Measurements from ENCODE around the gene SEMA4F. TPM values are rescaled to one million over a fixed set of nuclear protein-coding genes. Genes with fewer than 3 reads are reported as not detected.

SEMA4F gene
- total RNA-seq, 4 donors from 2014 or later = 6.7 to 22.3 (median 11.2) TPM

GRCh38 chr2:74704216-74704615, 50.2 kb downstream of the SEMA4F start:
- DNase-seq (ENCODE audit: low spot score in 2 of 2) = no peak
- H3K27me3 ChIP-seq = no peaks in the 10 kb centered on the region
- TF ChIP-seq POLR2A (IDR thresholded peaks at IDR 0.05) (no peak), CTCF (IDR thresholded peaks at IDR 0.05) (no peak), EP300 (IDR thresholded peaks at IDR 0.05) (no peak)
- no peak overlapping the region for H3K4me3 ChIP-seq
- 88 to 89% methylated on average over 2 of the region's 2 CpGs for WGBS, 2 donors
- H3K9me3 ChIP-seq = no peaks in the 10 kb centered on the region
- peaks cover 0 to 18% (median 0%) of the 10 kb centered on the region in 3 donors for H3K36me3 ChIP-seq
- H3K4me1 ChIP-seq = no peaks in the 10 kb centered on the region
- no peak overlapping the region for H3K27ac ChIP-seq

GRCh38 chr2:74706741-74707140, 52.7 kb downstream of the SEMA4F start:
- Histone ChIP-seq H3K27me3 (no peaks in the 10 kb centered on the region), H3K4me3 (no peak overlapping the region), H3K36me3 (peaks cover 0 to 2% (median 0%) of the 10 kb centered on the region in 3 donors), H3K4me1 (no peaks in the 10 kb centered on the region), H3K9me3 (no peaks in the 10 kb centered on the region), H3K27ac (no peak overlapping the region)
- DNase-seq (ENCODE audit: low spot score in 2 of 2) = no peak
- TF ChIP-seq CTCF (IDR thresholded peaks at IDR 0.05) (no peak), POLR2A (IDR thresholded peaks at IDR 0.05) (no peak), EP300 (IDR thresholded peaks at IDR 0.05) (no peak)

GRCh38 chr2:74707837-74708236, 53.8 kb downstream of the SEMA4F start:
- 76 to 88% methylated on average over 3 of the region's 3 CpGs for WGBS, 2 donors
- TF ChIP-seq POLR2A (IDR thresholded peaks at IDR 0.05) (no peak), EP300 (IDR thresholded peaks at IDR 0.05) (no peak), CTCF (IDR thresholded peaks at IDR 0.05) (no peak)
- no peak for DNase-seq (ENCODE audit: low spot score in 2 of 2)

GRCh38 chr2:74708296-74708695, 54.2 kb downstream of the SEMA4F start:
- TF ChIP-seq POLR2A (IDR thresholded peaks at IDR 0.05) (no peak), EP300 (IDR thresholded peaks at IDR 0.05) (no peak), CTCF (IDR thresholded peaks at IDR 0.05) (no peak)
- H3K36me3 ChIP-seq = no peaks in the 10 kb centered on the region
- DNase-seq (ENCODE audit: low spot score in 2 of 2) = no peak
- H3K9me3 ChIP-seq = no peaks in the 10 kb centered on the region
- H3K27ac ChIP-seq = no peak overlapping the region
- H3K27me3 ChIP-seq = no peaks in the 10 kb centered on the region
- H3K4me3 ChIP-seq = no peak overlapping the region
- H3K4me1 ChIP-seq = no peaks in the 10 kb centered on the region

More at GRCh38 chr2:74707837-74708236, 53.8 kb downstream of the SEMA4F start:
- no peak overlapping the region for H3K27ac ChIP-seq
- H3K27me3 ChIP-seq = no peaks in the 10 kb centered on the region
- no peaks in the 10 kb centered on the region for H3K9me3 ChIP-seq
- no peaks in the 10 kb centered on the region for H3K36me3 ChIP-seq
- H3K4me1 ChIP-seq = no peaks in the 10 kb centered on the region
- no peak overlapping the region for H3K4me3 ChIP-seq

GRCh38 chr2:74708883-74709282, 54.8 kb downstream of the SEMA4F start:
- TF ChIP-seq CTCF (IDR thresholded peaks at IDR 0.05) (no peak), POLR2A (IDR thresholded peaks at IDR 0.05) (no peak), EP300 (IDR thresholded peaks at IDR 0.05) (no peak)
- DNase-seq (ENCODE audit: low spot score in 2 of 2) = no peak
- H3K36me3 ChIP-seq = no peaks in the 10 kb centered on the region
- H3K9me3 ChIP-seq = no peaks in the 10 kb centered on the region
- H3K4me3 ChIP-seq = no peak overlapping the region
- no peaks in the 10 kb centered on the region for H3K4me1 ChIP-seq
- no peaks in the 10 kb centered on the region for H3K27me3 ChIP-seq
- 65 to 66% methylated on average over 4 of the region's 4 CpGs for WGBS, 2 donors
- no peak overlapping the region for H3K27ac ChIP-seq
